IMR-90 (cell line): ENCODE results near the gene C17orf67.

ENCODE experiments used
- BHLHE40 ChIP-seq: fragments of 150-350 bp; IDR thresholded peaks from 2 replicates; pipeline ENCODE4 v1.6.1; 2016; ENCODE audit warnings: mild to moderate bottlenecking, low read depth, low read length
- CEBPB ChIP-seq: IDR thresholded peaks from 2 replicates; pipeline ENCODE4 v1.6.1; 2012; ENCODE audit warnings: low read depth, low read length, improper control_type of control experiment
- MAFK ChIP-seq: IDR thresholded peaks from 2 replicates; pipeline ENCODE4 v1.6.1; 2012; ENCODE audit warnings: low read depth, low read length, improper control_type of control experiment
- MXI1 ChIP-seq: IDR thresholded peaks from 2 replicates; pipeline ENCODE4 v1.6.1; 2012; ENCODE audit warnings: low read depth, mild to moderate bottlenecking, low read length, moderate library complexity, borderline replicate concordance
- POLR2A ChIP-seq: IDR thresholded peaks from 2 replicates; pipeline ENCODE4 v1.6.1; 2012; ENCODE audit warnings: mild to moderate bottlenecking, low read depth, low read length
- RFX5 ChIP-seq: IDR thresholded peaks from 2 replicates; pipeline ENCODE4 v1.8.0; 2012; ENCODE audit warnings: low read depth, mild to moderate bottlenecking, low read length, moderate library complexity
- SMC3 ChIP-seq: fragments of 150-350 bp; IDR thresholded peaks from 2 replicates; pipeline ENCODE4 v1.6.1; 2016; ENCODE audit warnings: low read depth, mild to moderate bottlenecking, antibody characterized with exemption, low read length, moderate library complexity
- TF ChIP-seq, protein P1 (sequence below): conservative IDR thresholded peaks from 2 replicates; pipeline ENCODE4 v1.5.1; 2012; ENCODE audit warnings: mild to moderate bottlenecking, low read depth, low read length, improper control_type of control experiment
- TF ChIP-seq, protein P2 (sequence below): fragments of 150-350 bp; IDR thresholded peaks from 2 replicates; pipeline ENCODE4 v1.6.1; 2017; ENCODE audit warnings: mild to moderate bottlenecking, antibody characterized with exemption, low read length, low read depth

DNA sequence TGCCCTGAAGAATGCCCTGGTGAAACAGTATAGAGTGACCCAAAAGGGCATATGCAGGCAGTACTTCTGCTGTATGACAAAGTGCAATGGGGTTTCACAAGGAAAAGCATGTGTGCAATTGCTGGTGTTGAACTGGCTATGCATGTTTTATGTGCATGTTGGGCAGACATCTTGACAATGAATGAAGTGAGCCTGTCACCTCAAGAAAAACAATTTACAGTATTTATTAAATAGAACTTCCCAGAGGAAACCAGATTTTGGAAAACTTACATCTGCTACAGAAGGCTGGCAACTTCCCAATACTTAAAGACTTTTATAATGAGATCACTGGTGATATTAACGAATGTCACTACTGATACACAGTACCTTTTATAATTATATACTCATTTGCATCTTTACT, 30.6 kb downstream of the C17orf67 start:
- TF ChIP-seq MAFK (no peak), POLR2A (no peak), BHLHE40 (no peak), CEBPB (no peak), SMC3 (no peak), MXI1 (no peak), RFX5 (no peak)
- TF ChIP-seq, protein P1, sequence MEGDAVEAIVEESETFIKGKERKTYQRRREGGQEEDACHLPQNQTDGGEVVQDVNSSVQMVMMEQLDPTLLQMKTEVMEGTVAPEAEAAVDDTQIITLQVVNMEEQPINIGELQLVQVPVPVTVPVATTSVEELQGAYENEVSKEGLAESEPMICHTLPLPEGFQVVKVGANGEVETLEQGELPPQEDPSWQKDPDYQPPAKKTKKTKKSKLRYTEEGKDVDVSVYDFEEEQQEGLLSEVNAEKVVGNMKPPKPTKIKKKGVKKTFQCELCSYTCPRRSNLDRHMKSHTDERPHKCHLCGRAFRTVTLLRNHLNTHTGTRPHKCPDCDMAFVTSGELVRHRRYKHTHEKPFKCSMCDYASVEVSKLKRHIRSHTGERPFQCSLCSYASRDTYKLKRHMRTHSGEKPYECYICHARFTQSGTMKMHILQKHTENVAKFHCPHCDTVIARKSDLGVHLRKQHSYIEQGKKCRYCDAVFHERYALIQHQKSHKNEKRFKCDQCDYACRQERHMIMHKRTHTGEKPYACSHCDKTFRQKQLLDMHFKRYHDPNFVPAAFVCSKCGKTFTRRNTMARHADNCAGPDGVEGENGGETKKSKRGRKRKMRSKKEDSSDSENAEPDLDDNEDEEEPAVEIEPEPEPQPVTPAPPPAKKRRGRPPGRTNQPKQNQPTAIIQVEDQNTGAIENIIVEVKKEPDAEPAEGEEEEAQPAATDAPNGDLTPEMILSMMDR = no peak
- TF ChIP-seq, protein P2, sequence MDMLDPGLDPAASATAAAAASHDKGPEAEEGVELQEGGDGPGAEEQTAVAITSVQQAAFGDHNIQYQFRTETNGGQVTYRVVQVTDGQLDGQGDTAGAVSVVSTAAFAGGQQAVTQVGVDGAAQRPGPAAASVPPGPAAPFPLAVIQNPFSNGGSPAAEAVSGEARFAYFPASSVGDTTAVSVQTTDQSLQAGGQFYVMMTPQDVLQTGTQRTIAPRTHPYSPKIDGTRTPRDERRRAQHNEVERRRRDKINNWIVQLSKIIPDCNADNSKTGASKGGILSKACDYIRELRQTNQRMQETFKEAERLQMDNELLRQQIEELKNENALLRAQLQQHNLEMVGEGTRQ = no peak
